Measurements from ENCODE around the gene DERL3.
"Not testable (repeated sequence)": the region's sequence is repeated elsewhere in the genome, so short reads cannot be mapped to it uniquely, and the experiment has no call there.

DERL3 gene

DNA sequence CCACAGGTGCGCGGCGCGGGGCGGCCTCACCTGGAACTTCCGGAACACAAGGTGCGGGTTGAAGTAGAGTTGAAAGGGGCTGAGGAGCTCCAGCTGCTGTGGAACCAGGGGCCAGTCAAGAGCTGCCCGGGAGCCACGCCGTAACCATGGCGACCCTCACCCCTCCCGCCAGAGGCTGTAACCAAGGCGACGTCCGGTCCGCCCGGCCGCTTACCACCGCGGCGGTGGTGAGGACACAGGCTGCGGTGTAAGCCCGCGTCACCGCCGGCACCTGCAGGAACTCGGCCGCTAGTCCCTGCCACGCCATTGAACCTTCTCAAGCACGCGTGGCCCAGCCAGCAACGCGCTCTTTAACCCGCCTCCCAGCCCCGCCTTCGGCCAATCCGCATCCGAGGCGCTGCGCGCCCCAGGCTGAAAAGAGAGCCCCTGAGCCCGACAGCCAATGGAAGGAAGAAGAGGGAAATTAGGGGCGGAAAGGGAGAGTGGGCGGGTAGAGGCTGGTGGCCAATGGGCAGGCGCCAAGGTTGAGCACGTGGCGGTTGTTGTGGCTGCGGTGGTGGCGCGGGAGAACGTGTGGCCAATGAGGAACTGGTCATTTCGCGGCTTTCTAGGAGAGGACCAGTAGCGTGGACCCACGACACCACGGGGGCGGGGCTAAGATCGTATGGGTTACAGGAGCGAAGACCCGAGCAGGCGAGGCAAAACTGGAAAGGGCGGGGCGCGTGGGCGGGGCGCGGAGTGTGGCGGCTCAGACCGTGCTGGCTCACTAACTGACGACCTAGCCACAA lies at the start of gene DERL3:
Gene DERL3, minus strand, starts transcription at position 326 of the 788 bp plus-strand sequence. Its CDS starts 19 bp downstream, at position 307.
- peak; percentile 98 for DNase-seq

GRCh38 chr22:23884140-23884539 lies 45.3 kb upstream of the DERL3 start:
- DNase-seq, result no peak

DNA sequence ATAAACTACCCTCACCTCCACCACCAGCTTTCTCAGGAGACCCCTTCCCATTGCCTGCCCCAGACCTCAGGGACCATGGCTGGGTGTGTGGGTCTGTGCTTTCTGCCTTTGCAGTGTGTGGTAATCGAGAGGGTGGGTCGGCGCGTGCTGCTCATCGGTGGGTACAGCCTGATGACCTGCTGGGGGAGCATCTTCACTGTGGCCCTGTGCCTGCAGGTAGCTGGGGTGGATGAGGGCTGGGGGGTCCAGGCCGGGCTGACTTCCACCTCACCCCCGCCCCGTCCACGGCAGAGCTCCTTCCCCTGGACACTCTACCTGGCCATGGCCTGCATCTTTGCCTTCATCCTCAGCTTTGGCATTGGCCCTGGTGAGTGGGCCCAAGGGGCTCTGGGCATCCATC lies 44.9 kb upstream of the DERL3 start:
- DNase-seq, result no peak

- no peak for DNase-seq
Observed at GRCh38 chr22:23882370-23882769, 43.6 kb upstream of the DERL3 start.

DNA sequence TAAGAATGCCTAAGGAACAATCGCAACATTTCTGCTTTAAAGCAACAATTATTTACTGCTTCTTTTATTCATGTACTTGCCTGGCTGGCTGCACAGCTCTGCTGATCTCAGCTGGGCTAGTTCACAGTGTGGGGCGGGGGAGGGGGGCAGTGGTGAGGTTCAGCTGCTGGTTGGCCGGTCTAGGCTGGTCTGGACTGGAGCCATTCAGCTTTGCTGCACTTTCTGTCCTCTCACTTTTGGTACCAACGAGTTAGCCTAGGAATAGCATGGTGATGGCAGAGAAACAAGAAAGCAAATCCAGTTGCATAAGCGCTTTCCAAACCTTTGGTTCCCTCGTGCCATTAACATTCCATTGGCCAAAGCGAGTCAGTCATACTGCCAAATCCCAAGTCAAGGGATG lies 39.4 kb upstream of the DERL3 start:
- DNase-seq, result no peak

GRCh38 chr22:23877566-23877965 lies 38.8 kb upstream of the DERL3 start:
- DNase-seq, result no peak

DNA sequence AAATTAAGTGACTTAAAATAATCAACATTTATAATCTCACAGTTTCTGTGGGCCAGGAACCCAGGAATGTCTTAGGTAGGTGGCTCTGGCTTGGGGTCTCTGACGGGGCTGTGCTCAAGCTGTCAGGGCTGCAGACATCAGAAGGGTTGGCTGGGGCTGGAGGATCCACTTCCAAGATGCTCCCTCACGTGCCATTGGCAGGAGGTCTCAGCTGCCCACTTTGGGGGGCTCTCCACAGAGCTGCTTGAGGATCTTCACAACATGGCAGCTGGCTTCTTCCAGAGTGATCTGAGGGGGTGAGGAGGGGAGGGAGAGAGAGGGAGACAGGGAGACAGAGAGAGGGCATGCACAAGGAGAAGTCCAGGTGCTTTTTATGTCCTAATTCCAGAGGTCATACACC lies 37.0 kb upstream of the DERL3 start:
- DNase-seq, result no peak

- DNase-seq, result no peak
Observed at GRCh38 chr22:23874871-23875270, 36.1 kb upstream of the DERL3 start.

DNA sequence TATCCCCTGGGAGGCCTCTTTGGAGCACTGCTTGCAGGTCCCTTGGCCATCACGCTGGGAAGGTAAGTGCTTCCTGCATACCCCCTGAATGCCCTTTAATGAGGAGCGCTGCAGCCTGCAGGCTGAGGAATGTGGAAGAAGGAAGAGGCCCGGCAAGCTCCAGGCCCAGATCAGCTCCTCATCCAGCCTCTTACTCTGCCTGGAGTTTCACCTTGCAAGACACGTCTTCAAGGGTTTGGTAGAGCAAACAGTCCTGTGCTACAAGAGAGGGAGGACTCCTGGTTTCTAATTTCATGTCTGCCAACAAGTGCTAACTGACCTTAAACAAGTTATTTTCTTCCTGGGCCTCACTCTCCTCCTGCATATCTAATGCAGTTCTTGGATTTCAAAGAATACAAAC lies 29.8 kb upstream of the DERL3 start:
- no peak for DNase-seq

GRCh38 chr22:23864499-23865154 lies 25.8 kb upstream of the DERL3 start:
- DNase-seq, result not testable (repeated sequence)

DNA sequence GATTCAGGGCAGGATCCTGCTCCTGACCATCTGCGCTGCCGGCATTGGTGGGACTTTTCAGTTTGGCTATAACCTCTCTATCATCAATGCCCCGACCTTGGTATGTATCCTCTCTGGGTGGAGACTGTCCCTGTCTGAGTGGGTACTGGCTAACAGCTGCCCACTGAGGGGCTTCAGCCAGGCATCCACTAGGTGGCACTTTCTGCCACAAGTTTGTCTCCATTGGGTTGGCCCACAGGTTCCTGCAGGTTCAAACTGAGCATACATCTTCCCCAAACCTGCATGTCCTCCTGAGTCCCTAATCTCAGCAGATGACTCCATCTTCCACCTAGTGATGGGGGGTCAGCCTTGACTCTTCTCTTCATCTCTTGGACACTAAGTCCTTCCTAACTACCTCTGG lies 23.3 kb upstream of the DERL3 start:
- no peak for DNase-seq

DNA sequence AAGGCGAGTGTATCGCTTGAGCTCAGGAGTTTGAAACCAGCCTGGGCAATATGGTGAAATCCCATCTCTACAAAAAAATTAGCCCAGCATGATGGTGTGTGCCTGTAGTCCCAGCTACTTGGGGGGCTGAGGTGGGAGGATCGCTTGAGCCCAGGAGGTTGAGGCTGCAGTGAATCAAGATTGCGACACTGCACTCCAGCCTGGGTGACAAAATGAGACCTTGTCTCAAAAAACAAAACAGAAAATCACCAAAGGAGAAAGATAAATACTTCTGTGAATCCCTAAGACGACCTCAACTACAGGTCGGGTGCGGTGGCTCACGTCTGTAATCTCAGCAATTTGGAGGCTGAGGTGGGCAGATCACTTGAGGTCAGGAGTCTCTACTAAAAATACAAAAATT lies 21.4 kb upstream of the DERL3 start:
- DNase-seq, result not testable (repeated sequence)

- no peak for DNase-seq
Observed at GRCh38 chr22:23859201-23859600, 20.4 kb upstream of the DERL3 start.

- no peak for DNase-seq
Observed at GRCh38 chr22:23858484-23858815, 19.6 kb upstream of the DERL3 start.

GRCh38 chr22:23857606-23858483 lies 19.0 kb upstream of the DERL3 start, which contains the start of gene SLC2A11:
SLC2A11 (plus strand) TSS chr22:23857875; CDS start chr22:23858000, 125 bp downstream.
- DNase-seq, result peak; percentile 95

DNA sequence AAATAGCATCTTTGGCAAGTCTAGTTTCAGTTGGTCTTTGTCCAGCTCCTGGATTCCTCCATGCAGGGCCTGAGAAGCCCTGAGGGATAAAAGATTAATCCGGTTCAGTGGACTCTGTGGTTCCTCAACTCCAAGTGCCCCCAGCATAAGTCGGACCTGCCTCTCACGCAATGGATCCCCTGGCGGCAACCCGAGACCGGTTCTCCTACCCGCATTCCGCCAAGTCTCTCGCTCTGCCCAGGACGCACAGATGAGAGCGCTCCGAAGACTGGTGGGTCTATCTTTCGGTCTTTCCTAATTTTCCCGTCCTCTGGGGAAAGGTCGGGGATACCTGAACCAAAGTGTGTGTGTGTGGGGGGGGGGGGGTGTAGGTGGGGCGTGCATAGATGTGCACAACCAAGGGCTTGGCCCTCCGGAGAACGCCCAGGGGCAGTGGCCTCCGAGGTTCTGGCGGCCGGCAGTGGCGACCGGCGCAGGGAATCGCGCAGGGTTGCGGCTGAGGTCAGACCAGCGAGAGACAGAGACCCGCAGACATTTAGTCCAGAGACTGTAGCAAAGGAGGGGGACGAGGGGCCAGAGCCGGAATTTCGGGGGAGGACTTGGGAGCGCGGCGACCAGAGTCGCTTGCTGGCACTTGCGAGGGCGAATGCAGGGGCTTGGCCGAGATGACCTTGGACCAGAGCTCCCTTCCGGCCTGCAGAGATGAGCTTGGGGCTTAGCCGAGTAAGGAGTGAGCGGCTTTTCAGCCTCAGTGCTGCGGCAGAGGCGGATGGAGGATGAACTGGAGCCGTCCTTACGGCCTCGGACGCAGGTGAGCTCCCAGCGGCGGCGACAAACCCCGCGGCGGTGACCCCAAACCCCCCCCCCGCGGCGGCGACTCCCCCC lies 18.2 kb upstream of the DERL3 start:
- DNase-seq, result peak; percentile 87

DNA sequence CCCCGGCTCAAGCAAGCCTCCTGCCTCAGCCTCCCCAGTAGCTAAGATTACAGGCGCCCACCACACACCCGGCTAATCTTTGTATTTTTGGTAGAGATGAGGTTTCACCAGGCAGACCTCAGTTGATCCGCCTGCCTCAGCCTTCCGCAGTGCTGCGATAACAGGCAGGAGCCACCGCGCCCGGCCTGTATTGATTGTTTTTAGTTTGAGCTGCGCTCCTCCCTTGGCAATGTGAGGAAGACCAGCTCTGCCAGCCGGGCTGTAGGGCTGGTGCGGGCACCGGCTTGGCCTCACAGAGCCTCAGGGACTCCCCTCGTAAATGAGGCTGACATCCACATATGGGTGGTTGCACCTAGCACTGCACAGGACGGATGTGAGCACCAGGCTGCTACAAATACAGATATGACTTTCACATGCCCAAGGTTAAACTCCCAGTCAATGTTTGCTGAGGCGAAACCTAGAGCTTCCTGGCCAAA lies 11.4 kb upstream of the DERL3 start:
- no peak for DNase-seq

GRCh38 chr22:23849009-23850006 lies 10.5 kb upstream of the DERL3 start:
- peak; percentile 95 for DNase-seq

- no peak for DNase-seq
Observed at GRCh38 chr22:23847991-23848864, 9.4 kb upstream of the DERL3 start.

Measured in retina (tissue), 1 donor.